GM21390 (cell line): ENCODE measurements around the gene CPVL.

Experiments
- ATAC-seq: cut with Tn5 transposase; IDR thresholded peaks from one replicate; pipeline ENCODE4 v1.9.1; 2021; ENCODE audit not compliant: unreplicated experiment

The CPVL gene

GRCh38 chr7:29156907-29157452, 10.6 kb upstream of the CPVL start:
- no peak for ATAC-seq

DNA sequence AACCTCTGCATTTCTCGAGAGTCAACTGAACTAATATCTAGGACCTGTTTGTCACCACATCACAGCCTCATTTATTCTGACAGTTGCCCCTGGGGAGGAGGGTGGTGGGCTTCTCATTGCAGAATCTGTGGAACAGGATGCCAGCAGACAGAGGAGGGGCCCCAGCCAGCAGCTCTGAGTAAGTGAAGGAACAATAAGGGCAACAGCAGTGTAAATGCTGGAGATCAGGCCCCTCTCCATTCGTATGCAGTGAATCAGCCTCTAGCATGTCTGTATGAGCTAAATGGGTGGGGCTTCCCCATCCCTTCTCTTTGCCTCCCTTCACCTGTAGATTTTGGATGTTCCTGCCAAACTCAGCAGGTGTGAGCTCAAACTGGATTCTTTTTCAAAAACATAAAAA, 7.7 kb upstream of the CPVL start:
- no peak for ATAC-seq

DNA sequence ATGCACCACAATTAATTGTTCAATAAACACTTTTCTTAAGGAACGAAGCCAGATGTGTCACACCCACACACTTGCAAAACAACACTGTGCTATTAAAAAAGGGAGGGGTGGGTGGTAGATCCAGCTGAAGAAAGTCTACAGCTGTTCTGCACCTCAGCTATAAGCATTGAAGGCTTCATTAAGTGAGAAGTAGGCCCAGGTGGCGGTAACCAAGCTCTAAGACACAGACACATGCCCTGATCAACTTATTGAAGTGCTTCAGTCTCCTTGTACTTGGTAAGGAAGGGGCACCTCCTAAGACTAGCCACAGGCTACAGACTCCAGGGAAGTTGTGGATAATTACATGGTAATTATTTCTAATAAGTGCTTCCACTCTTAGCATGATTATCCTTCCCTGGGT, 4.5 kb upstream of the CPVL start:
- ATAC-seq, result no peak

DNA sequence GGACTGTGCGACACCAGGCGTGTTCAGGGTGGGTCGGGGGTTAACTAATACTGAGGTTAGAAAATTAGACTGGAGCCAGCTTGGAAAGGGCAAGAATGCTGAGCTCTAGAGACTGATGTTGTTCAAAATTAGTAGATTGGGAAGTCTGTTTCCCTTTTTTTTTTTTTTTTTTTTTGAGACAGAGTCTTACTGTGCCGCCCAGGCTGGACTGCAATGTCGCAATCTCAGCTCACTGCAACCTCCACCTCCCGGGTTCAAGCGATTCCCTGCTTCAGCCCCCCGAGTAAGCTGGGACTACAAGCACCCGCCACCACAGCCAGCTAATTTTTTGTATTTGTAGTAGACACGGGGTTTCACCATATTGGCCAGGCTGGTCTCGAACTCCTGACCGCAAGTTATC, 2.7 kb upstream of the CPVL start:
- ATAC-seq, result no peak

GRCh38 chr7:29147821-29148220, 1.5 kb upstream of the CPVL start:
- no peak for ATAC-seq

DNA sequence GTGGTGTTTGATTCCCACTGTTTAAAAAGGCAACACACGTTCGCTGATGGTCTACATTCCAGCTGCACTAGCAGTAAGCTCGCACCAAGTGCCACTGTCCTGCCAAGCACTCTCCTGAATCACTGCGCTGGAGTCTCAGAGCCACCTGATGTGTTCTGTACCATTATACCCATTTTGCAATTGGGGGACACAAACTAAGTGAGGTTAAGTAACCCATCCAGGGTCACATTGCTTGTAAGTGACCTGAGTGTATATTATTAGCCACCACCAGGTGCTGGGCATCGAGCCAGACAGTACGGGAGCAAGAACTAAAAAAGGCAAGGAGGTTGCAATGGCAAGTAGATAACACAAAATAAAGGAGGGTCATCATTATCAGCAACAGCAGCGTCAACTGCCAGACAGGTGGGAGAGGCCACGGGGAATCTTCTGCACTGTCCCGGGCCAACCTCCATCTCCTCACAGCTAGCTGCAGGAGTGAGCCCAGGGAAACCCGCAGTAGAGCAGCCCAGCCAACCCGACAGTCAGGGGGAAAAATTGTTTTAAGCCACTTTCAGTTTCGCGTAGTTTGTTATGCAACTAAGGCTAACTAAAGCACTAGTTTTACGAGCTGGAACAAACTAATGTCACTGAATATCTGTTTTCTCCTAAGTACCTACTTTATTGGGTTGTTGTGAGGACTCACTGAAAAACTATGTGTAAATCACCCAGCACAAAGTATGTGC, 712 bp upstream of the CPVL start:
- ATAC-seq, result no peak

- ATAC-seq, result no peak
These were observed 732 bp downstream of the CPVL start for GRCh38 chr7:29145553-29146056.

- ATAC-seq, result no peak
These were observed 2.6 kb downstream of the CPVL start for GRCh38 chr7:29143751-29144150.

DNA sequence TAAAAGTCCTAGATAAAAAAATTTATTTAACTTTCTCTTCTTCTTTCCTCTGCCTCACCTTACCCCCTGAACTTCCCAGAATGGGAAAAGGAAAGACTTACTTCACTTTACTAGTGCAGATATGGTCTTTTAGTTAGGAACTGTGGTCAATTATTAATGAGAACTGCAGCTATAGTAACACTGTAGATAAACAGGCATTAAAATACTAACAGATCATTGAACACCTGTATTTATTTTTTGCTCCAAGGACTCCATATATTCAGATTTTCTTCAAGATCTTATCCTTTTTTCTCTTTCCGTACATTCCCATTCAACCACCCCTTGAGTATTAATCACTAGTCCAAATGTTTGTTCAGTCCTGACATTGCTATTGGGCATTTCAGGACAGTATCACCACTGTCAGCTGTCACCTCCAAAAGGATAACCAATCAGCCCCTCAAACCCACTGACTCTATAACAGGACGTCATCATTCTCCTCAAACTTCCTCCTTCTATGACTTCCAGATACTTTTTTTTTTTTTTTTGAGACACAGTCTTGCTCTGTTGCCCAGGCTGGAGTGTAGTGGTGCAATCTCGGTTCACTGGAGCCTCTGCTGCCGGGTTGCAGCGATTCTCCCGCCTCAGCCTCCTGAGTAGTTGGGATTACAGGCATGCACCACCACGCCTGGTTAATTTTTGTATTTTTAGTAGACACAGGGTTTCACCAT, 4.2 kb downstream of the CPVL start:
- ATAC-seq, result no peak

- ATAC-seq, result no peak
These were observed 5.4 kb downstream of the CPVL start for GRCh38 chr7:29140873-29141468.

- ATAC-seq, result no peak
These were observed 6.5 kb downstream of the CPVL start for GRCh38 chr7:29139796-29140195.

DNA sequence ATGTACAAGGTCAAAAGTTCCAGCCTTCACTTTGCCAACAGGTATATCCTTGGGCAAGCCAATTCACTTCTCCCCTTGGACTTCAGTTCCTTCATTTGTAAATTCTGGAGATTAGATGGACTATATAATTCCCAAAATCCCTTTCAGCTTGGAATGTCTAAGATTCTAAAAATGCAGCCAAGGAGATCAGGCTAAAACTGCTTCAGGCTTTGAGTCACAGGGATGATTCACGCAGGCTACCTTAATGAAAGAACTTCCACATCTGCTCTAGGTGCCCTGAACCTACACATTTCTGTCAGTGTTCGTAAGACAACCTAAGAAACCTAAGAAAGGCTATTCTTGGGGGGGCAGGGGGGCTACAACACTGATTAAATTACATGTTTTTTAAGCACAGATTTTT, 7.1 kb downstream of the CPVL start:
- ATAC-seq, result no peak

GRCh38 chr7:29138588-29138987, 7.7 kb downstream of the CPVL start:
- ATAC-seq, result no peak

- ATAC-seq, result no peak
These were observed 10.5 kb downstream of the CPVL start for GRCh38 chr7:29135846-29136245.

- no peak for ATAC-seq
These were observed 13.4 kb downstream of the CPVL start for GRCh38 chr7:29132980-29133379.

DNA sequence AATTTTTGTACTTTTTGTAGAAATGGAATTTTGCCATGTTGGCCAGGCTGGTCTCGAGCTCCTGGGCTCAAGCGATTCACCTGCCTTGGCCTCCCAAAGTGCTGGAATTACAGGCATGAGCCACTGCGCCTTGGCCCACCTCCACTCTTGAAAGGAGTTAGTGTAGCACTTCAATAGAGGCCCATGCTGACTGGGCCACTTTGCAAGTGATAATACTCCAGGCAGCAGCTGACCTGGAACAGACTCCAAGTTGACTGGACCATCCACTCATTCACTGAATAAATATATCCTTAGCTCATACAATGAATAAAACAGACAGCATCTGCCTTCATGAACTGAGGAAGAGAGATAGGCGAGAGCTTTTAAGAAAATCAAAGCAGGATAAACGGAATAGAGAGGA, 14.7 kb downstream of the CPVL start:
- no peak for ATAC-seq

- ATAC-seq, result no peak
These were observed 16.2 kb downstream of the CPVL start for GRCh38 chr7:29130096-29130495.

- no peak for ATAC-seq
These were observed 18.8 kb downstream of the CPVL start for GRCh38 chr7:29127527-29127926.

GRCh38 chr7:29126804-29127203, 19.5 kb downstream of the CPVL start:
- ATAC-seq, result no peak

DNA sequence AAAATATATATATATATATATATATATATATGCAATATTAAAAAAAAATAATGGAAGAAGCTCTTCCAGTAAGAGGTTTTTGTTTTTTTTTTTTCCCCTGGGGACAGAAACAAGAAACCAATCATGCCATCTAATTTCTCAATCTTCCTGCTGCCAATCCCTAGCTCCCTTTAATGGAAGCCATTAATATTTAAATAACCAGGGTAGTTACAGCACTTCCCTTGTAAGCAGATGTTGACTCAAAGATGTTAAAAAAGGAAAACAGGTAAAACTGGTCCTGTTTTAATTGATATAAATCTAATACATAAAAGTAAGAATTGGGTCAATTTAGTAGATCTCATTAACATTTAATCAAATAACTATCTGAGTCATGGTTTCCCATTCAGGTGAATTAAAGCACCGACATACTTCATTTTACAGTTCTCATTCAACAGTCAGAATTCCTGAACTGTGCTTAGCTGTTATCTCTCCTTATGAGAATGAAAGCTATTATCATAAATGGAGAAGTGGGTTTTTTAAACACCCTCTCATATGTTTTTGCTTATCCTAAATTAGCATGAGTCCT, 22.6 kb downstream of the CPVL start:
- no peak for ATAC-seq

GRCh38 chr7:29122759-29123158, 23.6 kb downstream of the CPVL start:
- ATAC-seq, result no peak

GRCh38 chr7:29122081-29122480, 24.3 kb downstream of the CPVL start:
- no peak for ATAC-seq
